Thyroid gland (tissue), 4 donors: ENCODE measurements around the gene SERINC1.

Source experiments
- CTCF ChIP-seq, 6 experiments: fragments of 200-600 bp in 3 of 6; fragments of 450-650 bp in 3 of 6; sonication (generic) in 3 of 6; IDR thresholded peaks; one replicate each; pipeline ENCODE4 v1.5.1; 2016 to 2019; ENCODE audit warnings: antibody characterized with exemption in 6 of 6, mild to moderate bottlenecking in 2 of 6, inconsistent platforms in 1 of 6, moderate library complexity in 1 of 6
- POLR2A ChIP-seq, 2 donors: fragments of 450-650 bp; IDR thresholded peaks; one replicate each; pipeline ENCODE4 v1.6.1; 2017; ENCODE audit warnings: antibody characterized with exemption in 2 of 2, mild to moderate bottlenecking in 2 of 2, moderate library complexity in 1 of 2

GRCh38 chr6:122482750-122483080 lies 11.1 kb upstream of the SERINC1 start:
- TF ChIP-seq CTCF (IDR thresholded peaks at IDR 0.05): no peak
- no peak for TF ChIP-seq POLR2A (IDR thresholded peaks at IDR 0.05)
